GM21515 (cell line): ENCODE results near the gene ANKEF1.
"Not testable (repeated sequence)": the region's sequence is repeated elsewhere in the genome, so short reads cannot be mapped to it uniquely, and the experiment has no call there.

ENCODE experiments used
- ATAC-seq: cut with Tn5 transposase; IDR thresholded peaks from one replicate; pipeline ENCODE4 v1.9.1; 2021; ENCODE audit not compliant: unreplicated experiment

Gene ANKEF1

GRCh38 chr20:10032269-10032668 is 2.5 kb upstream of the ANKEF1 start:
- ATAC-seq, result not testable (repeated sequence)

GRCh38 chr20:10033905-10034650 is 709 bp upstream of the ANKEF1 start:
- no peak for ATAC-seq

GRCh38 chr20:10036321-10036720 is 1.5 kb downstream of the ANKEF1 start:
- ATAC-seq, result not testable (repeated sequence)

GRCh38 chr20:10040070-10040975 is 5.5 kb downstream of the ANKEF1 start:
- no peak for ATAC-seq

GRCh38 chr20:10042086-10042485 is 7.3 kb downstream of the ANKEF1 start:
- no peak for ATAC-seq

- no peak for ATAC-seq
These were observed 12.6 kb downstream of the ANKEF1 start for GRCh38 chr20:10047427-10047826.

- no peak for ATAC-seq
These were observed 16.4 kb downstream of the ANKEF1 start for GRCh38 chr20:10051185-10051584.

GRCh38 chr20:10059006-10059405 is 24.2 kb downstream of the ANKEF1 start:
- no peak for ATAC-seq

- peak; percentile 88 for ATAC-seq
These were observed 25.4 kb downstream of the ANKEF1 start for GRCh38 chr20:10060226-10060625.

GRCh38 chr20:10061641-10062040 is 26.9 kb downstream of the ANKEF1 start:
- ATAC-seq, result no peak

- no peak for ATAC-seq
These were observed 28.7 kb downstream of the ANKEF1 start for GRCh38 chr20:10063482-10063881.

GRCh38 chr20:10064611-10065010 is 29.8 kb downstream of the ANKEF1 start:
- no peak for ATAC-seq

- ATAC-seq, result no peak
These were observed 30.5 kb downstream of the ANKEF1 start for GRCh38 chr20:10065154-10065833.

- ATAC-seq, result no peak
These were observed 32.5 kb downstream of the ANKEF1 start for GRCh38 chr20:10067321-10067720.

GRCh38 chr20:10074513-10074912 is 39.7 kb downstream of the ANKEF1 start:
- no peak for ATAC-seq

GRCh38 chr20:10075606-10076005 is 40.8 kb downstream of the ANKEF1 start:
- no peak for ATAC-seq

- no peak for ATAC-seq
These were observed 41.6 kb downstream of the ANKEF1 start for GRCh38 chr20:10076126-10077080.

- no peak for ATAC-seq
These were observed 42.3 kb downstream of the ANKEF1 start for GRCh38 chr20:10077081-10077471.

GRCh38 chr20:10077886-10078285 is 43.1 kb downstream of the ANKEF1 start:
- no peak for ATAC-seq

GRCh38 chr20:10078403-10078802 is 43.6 kb downstream of the ANKEF1 start:
- no peak for ATAC-seq
